HG03097 (cell line): ENCODE data around the gene PDCD2L.
A peak's percentile ranks its signal among the peaks of the same experiment; 100 is the strongest.
"Not testable (repeated sequence)": the region's sequence is repeated elsewhere in the genome, so short reads cannot be mapped to it uniquely, and the experiment has no call there.

Experiments used
- ATAC-seq: cut with Tn5 transposase; IDR thresholded peaks from one replicate; pipeline ENCODE4 v1.9.1; 2021; ENCODE audit not compliant: unreplicated experiment, low FRiP score

Gene PDCD2L

DNA sequence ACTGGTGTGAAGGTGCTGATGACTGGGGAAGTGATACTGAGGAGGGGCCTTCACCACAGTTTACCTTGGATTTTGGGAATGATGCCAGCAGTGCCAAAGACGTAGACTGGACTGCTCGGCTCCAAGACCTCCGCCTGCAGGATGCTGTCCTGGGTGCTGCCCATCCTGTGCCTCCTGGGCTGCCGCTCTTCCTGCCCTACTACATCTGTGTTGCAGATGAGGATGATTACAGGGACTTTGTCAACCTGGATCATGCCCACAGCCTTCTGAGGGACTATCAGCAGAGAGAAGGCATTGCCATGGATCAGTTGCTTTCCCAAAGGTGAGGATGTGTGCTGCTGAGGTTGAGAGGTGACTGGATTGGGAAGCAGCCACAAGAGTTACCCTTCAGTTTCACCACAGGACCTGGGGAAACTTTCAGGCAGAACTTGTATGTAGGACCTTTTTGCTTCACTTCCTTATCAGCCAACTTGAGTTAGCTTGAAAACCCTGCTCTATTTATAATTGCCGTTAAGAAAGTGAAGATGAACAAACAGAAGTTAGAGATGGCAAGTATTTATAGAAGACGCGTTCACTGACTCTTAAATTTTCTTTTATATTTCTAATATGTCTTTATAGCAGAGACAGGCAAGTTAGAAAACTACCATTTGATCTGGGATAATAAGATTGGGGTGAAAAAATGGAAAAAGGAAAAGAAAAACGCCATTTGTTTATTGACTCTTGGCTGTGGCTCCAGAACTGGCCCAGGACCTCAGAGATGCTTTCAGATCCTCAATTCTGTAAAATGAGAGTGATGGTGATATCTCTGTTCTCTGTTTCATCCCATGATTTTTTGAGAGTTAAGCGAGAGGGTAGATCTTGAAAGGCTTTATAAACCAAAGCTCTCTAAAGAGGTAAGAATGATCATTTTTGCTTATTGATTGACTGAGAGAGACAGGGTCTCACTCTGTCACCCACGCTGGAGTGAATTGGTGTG is 5.3 kb downstream of the PDCD2L start:
- no peak for ATAC-seq

- no peak for ATAC-seq
Measured at GRCh38 chr19:34411216-34411615, 7.0 kb downstream of the PDCD2L start.

DNA sequence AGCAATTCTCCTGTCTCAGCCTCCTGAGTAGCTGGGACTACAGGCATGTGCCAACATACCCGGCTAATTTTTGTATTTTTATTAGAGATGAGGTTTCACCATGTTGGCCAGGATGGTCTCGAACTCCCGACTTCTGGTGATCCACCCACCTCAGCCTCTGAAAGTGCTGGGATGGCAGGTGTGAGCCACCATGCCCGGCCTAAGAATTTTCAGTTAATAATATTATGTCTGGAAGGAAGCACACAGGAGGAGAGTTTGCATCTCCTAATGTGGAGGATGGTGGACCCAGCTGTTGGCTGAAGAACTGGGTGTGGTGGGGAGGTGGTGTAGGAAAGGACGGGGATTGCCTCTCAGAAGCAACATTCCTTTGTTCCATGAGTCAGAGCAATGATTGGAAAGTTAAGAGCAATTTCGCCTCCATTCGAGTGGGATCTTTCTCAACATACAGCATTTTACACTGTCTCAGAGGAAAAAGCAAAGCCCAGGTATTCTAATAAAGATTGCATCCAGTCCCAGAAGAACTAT is 11.9 kb downstream of the PDCD2L start:
- no peak for ATAC-seq

DNA sequence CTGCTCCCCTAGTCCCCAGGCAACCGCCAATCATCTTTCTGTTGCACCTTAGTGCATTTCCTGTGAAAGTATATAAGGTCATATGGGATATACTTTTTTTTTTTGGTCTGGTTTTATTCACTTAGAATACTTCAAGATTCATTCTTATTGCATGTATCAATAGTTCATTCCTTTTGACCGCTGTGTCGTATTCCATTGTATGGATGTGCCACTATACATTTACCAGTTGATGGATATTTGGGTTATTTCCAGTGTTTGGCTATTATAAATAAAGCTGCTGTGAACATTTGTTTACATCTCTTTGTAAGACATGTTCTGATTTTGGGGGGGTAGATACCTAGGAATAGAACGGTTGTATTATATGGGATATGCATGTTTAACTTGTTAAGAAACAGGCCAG is 14.1 kb downstream of the PDCD2L start:
- no peak for ATAC-seq

DNA sequence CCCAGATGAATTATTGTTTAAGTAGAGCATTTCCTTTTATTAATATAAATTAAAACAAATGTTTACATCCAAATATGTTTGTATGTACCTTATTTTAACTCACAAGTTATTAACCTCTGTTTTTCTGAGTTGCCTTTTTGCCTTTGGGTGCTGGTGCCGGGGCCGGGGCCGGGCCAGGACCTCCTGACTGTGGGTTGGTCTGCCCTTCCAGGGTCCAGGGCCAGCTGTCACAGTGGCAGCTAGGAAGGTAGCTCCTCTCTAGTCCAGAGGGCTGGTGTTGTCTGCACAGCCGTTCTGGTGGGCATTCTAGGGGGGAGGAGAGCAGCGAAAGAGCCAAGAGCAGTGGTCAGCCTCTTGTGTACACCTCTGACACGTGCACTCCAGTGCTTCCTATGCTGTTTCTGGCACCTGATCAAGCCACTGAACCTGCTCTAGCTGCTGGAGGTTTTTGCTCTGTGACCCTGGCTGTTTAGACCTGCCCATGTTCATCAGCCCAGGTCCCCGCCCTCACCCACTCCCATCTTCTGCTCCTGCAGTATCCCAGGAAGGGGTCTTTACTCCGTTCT is 22.0 kb downstream of the PDCD2L start:
- ATAC-seq = no peak

- ATAC-seq = peak; percentile 30
Measured at GRCh38 chr19:34428549-34429285, 24.5 kb downstream of the PDCD2L start.

GRCh38 chr19:34429553-34429952 is 25.4 kb downstream of the PDCD2L start:
- no peak for ATAC-seq

DNA sequence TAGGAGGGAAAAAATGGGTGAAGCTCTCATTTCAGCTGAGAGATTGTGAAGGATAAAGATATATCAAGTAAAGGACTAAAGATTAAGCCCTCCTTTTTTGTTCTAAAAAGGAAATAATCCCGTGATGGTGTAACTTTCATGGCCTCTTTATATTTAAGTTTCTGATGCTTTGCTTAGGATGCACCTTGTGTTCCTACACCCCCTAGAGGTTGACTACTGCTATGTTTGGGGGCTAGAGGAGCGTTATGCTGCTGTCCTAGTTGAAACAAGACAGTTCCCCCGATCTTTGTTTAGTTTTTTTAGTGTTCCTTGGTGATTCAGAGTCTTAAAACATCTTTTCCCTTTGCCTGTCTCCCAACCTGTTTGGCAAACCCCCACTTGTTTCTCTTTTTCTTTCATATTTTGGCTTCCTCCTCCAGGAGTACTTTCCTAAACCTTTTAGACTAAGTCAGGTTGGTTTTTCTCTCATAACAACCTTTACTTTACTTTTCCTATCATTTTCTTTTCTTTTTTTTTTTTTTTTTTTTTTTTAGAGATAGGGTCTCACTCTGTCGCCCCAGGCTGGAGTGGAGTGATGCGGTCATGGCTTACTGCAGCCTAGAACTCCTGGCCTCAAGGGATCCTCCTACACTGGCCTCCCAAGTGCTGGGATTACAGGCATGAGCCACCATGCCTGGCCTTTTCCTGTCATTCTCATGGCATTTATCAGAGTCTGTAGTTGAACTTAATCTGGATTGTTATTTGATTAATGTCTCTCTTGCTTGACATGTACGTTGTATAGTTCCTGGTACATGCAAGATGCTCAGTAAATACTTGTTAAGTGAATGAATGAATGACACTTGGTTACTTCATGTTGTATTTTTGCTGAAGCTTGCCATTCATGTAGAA is 26.8 kb downstream of the PDCD2L start:
- ATAC-seq = no peak

DNA sequence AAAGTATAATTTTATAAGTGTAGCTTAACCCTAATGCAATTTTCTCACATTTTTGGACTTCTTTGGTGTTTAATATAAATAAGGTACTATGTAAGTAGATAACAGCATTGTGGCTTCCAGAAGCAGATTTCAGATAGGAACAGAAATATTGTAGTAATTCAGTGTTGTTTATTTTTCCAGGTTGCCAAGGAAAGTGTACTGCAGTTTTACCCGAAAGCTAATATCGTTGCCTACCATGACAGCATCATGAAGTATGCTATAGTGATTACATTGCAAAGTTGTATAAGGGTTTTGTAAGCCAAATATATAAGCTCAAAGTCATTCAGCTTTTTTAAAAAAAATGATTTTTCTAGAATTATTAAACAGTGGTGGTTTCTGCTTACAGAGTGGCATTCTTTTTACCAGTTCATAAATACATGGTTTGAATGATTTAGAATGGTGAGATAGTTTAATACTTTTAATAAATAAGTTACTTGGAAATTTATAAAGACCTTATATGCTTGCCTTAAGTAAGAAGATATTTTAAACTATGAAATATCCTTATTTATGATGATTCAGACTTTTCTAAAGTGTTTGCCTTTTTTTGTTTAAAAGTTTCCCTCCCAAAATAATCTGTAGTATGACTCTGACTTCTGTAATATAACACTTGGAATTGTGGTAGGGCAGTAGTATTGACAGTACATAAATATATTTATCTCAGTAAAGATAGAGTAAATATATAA is 27.6 kb downstream of the PDCD2L start:
- ATAC-seq = no peak

- ATAC-seq = no peak
Measured at GRCh38 chr19:34432797-34433196, 28.6 kb downstream of the PDCD2L start.

DNA sequence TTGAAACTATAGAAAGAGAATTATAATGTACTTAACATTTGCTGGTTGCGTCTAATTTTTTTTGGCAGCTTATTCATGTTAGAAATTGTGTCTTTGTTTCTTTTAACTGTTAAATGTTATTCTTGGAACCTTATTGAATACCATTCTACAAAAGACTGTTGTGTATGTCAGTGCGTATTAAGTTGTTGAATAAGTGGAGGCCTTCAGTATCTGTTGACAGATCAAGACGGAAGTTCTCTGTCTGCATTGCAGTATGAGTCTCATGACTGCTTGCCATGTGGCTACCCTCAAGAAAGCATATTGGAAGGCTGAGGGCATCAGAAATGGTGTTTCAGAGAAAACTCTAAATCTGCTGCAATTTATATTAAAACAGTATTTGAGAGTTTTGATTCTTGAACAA is 32.5 kb downstream of the PDCD2L start:
- ATAC-seq = no peak

- ATAC-seq = no peak
Measured at GRCh38 chr19:34448191-34448590, 44.0 kb downstream of the PDCD2L start.

DNA sequence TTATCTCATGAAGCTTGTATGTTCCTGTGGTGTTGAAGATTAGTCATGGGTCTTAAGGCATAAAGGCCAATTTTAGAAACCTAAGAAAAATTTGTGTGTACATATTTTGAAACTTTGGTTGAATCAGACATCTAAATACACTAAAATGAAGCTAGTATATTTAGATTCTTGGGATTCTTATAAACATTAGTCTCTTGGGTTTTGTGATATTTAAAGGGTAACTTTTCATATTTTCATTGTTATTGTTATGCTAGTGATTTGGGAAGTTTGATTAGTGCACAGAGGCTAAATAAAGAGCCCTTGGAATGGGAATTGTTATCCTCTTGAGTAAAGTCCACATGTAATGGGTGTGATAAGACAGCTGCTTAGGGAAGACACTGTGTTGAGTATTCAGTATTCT is 48.5 kb downstream of the PDCD2L start:
- ATAC-seq = no peak

- ATAC-seq = no peak
Measured at GRCh38 chr19:34454091-34454490, 49.9 kb downstream of the PDCD2L start.

DNA sequence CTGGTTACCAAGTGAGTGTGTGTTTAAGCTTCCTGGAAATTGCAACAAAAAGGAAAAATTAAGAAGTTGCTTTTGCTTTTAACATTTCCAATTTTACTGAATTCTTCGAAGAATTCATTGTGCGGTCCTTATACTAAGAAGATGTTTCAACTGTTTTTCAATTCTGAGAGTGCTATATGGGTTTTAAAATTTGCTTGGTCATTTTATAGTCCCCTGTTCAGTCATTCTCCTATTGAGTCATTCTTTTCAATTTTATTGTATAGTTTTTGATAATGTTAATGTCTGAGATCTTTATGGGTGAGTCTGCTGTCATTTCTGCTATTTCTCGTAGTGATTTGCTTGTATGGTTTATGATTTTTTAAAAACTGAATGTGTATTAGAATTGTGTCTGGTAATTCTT is 50.5 kb downstream of the PDCD2L start:
- no peak for ATAC-seq

GRCh38 chr19:34455783-34456480 is 51.7 kb downstream of the PDCD2L start:
- ATAC-seq = not testable (repeated sequence)

DNA sequence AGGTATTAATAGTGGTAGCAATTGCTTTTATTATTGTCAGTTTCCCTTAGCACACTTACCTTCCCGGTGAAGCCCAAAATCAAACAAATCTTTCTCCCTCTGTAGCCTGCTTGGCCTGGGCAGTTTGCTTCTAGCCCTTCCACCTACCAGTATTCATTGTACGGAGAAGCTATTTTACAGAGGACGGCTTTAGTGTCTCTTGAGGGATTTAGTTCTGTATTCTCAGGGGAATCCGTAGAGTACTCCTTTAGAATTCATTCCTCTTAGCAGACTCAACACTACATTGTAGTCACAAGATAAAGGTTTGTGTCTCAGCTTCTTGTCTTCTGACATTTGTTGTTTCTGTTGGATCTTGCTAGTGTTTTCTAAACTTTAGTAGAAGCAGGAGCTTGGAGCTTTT is 53.2 kb downstream of the PDCD2L start:
- ATAC-seq = no peak

DNA sequence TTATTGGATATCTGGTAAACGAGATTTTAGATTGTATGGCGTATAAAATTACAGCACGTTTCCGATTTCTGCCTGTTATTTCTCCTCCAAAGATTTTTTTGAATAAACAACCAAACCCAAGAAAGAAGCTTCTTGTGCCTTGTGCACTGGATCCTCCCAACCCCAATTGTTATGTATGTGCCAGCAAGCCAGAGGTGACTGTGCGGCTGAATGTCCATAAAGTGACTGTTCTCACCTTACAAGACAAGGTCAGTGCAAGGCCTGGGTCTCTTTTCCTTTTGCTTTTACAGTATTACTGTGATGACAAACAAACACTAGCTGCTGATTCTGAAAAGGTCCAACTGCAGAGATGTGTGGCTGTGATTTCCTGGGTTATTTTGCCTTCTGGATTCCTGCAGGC is 54.5 kb downstream of the PDCD2L start:
- ATAC-seq = no peak

- no peak for ATAC-seq
Measured at GRCh38 chr19:34459614-34460013, 55.4 kb downstream of the PDCD2L start.
